Hepatocyte (in vitro differentiated cells): ENCODE data around the gene CARD8.

Source experiments
- CTCF ChIP-seq: fragments of 200-600 bp; sonication (generic); IDR thresholded peaks from 2 replicates; pipeline ENCODE4 v1.5.1; 2016; ENCODE audit warnings: antibody characterized with exemption, mild to moderate bottlenecking; ENCODE audit not compliant: poor library complexity
- EZH2phosphoT487 ChIP-seq: fragments of 200-600 bp; sonication (generic); IDR thresholded peaks from one replicate; pipeline ENCODE4 v1.6.1; 2018; ENCODE audit warnings: antibody characterized with exemption, mild to moderate bottlenecking, low read depth, moderate library complexity; ENCODE audit not compliant: unreplicated experiment, severe bottlenecking

- TF ChIP-seq CTCF (no peak), EZH2phosphoT487 (no peak)
Measured at GRCh38 chr19:48218997-48219396, 36.7 kb downstream of the CARD8 start.
